Measurements from ENCODE around the gene REEP5. TPM values are rescaled to one million over a fixed set of nuclear protein-coding genes. Genes with fewer than 3 reads are reported as not detected.
A peak's percentile ranks its signal among the peaks of the same experiment; 100 is the strongest.

Gene REEP5
- total RNA-seq, 1 donor from 2014 or later: 17.1 TPM

- Histone ChIP-seq H3K9me3 (ENCODE audit: low read depth) (no peaks in the 10 kb centered on the region), H3K4me3 (no peak overlapping the region), H3K27ac (no peak overlapping the region), H3K9ac (no peak overlapping the region), H3K4me1 (no peaks in the 10 kb centered on the region), H3K27me3 (no peaks in the 10 kb centered on the region), H2AFZ (replicated peaks) (peak overlapping the region; percentile 78), H3K4me2 (peak overlapping the region; percentile 65), H4K20me1 (ENCODE audit: low read depth) (no peaks in the 10 kb centered on the region), H3F3A (ENCODE audit: low read depth) (peaks cover 8% of the 10 kb centered on the region), H3K79me2 (ENCODE audit: low read depth) (no peaks in the 10 kb centered on the region), H3K36me3 (no peaks in the 10 kb centered on the region)
- peak; percentile 72 for TF ChIP-seq CTCF (IDR thresholded peaks at IDR 0.05)
- TF ChIP-seq EZH2phosphoT487 (IDR thresholded peaks at IDR 0.05): no peak
- Mint-ChIP-seq H3K9me3 (no peaks in the 10 kb centered on the region), H3K27me3 (ENCODE audit: insufficient read depth, low read depth) (no peaks in the 10 kb centered on the region), H3K27ac (peak overlapping the region; percentile 31), H3K4me3 (no peak overlapping the region), H3K36me3 (no peaks in the 10 kb centered on the region), H3K4me1 (peaks cover 6% of the 10 kb centered on the region)
- peak; percentile 78 for DNase-seq (ENCODE audit: low spot score)
Observed at GRCh38 chr5:112848116-112848811, 73.8 kb downstream of the REEP5 start.

DNA sequence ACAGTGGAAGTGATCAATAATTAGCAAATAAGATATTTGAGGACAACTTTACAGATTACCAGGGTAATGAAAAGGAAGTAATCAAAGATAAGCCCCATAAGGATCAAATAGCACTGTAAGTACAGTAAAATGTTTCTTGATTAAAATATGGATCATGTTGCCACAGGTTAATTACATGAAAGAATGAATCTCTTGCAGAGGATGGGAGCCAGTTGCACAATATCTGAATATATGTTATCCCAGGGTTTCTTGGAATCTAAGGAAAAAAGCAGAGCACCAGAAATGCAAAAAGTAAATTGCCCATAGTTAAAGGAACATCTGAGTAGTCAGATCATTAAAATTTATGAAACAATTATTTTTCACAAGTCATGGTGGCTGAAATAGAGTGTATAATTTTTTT is 74.7 kb downstream of the REEP5 start:
- no peaks in the 10 kb centered on the region for H3K27me3 Mint-ChIP-seq (ENCODE audit: insufficient read depth, low read depth)
- peaks cover 8% of the 10 kb centered on the region for H3F3A ChIP-seq (ENCODE audit: low read depth)
- H3K9me3 Mint-ChIP-seq: no peaks in the 10 kb centered on the region
- DNase-seq (ENCODE audit: low spot score): no peak
- no peak overlapping the region for H3K4me3 ChIP-seq
- no peaks in the 10 kb centered on the region for H3K27me3 ChIP-seq
- no peak overlapping the region for H2AFZ ChIP-seq (replicated peaks)
- no peaks in the 10 kb centered on the region for H3K36me3 ChIP-seq
- H3K9ac ChIP-seq: no peak overlapping the region
- no peak overlapping the region for H3K4me3 Mint-ChIP-seq
- H3K27ac Mint-ChIP-seq: no peak overlapping the region
- H3K4me2 ChIP-seq: no peak overlapping the region
- peaks cover 5% of the 10 kb centered on the region for H3K36me3 Mint-ChIP-seq
- H3K4me1 Mint-ChIP-seq: peaks cover 6% of the 10 kb centered on the region
- H3K27ac ChIP-seq: no peak overlapping the region
- no peaks in the 10 kb centered on the region for H4K20me1 ChIP-seq (ENCODE audit: low read depth)
- H3K4me1 ChIP-seq: no peaks in the 10 kb centered on the region
- TF ChIP-seq EZH2phosphoT487 (IDR thresholded peaks at IDR 0.05): no peak
- no peak for TF ChIP-seq CTCF (IDR thresholded peaks at IDR 0.05)
- no peak for TF ChIP-seq EZH2 (IDR thresholded peaks at IDR 0.05)
- H3K79me2 ChIP-seq (ENCODE audit: low read depth): no peaks in the 10 kb centered on the region
- no peaks in the 10 kb centered on the region for H3K9me3 ChIP-seq (ENCODE audit: low read depth)

DNA sequence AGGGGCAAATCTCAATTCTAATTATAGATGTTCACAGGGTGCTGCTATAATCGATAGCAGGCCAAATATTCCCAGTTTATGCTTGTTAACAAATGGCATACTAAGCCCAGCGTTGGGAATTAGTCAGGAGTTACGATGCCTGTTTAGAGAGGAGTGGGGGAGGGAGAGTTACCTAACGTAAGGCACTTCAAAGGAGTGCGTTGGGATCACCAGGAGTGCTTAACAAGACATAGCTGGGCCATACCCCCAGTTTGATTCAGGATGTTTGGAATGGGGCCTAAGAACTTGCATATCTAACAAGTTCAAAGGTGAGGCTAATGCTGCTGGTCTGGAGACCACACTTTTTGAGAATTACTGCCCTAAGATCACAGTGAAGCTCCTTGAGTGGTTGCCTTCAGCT is 75.5 kb downstream of the REEP5 start:
- Mint-ChIP-seq H3K36me3 (peaks cover 11% of the 10 kb centered on the region), H3K4me3 (no peak overlapping the region), H3K4me1 (peaks cover 6% of the 10 kb centered on the region), H3K9me3 (no peaks in the 10 kb centered on the region), H3K27me3 (ENCODE audit: insufficient read depth, low read depth) (no peaks in the 10 kb centered on the region), H3K27ac (no peak overlapping the region)
- Histone ChIP-seq H3K27ac (no peak overlapping the region), H3K9ac (no peak overlapping the region), H3F3A (ENCODE audit: low read depth) (peaks cover 8% of the 10 kb centered on the region), H3K36me3 (no peaks in the 10 kb centered on the region), H4K20me1 (ENCODE audit: low read depth) (no peaks in the 10 kb centered on the region), H3K79me2 (ENCODE audit: low read depth) (no peaks in the 10 kb centered on the region), H3K4me1 (no peaks in the 10 kb centered on the region), H3K4me3 (no peak overlapping the region), H3K27me3 (no peaks in the 10 kb centered on the region), H2AFZ (replicated peaks) (no peak overlapping the region), H3K4me2 (no peak overlapping the region), H3K9me3 (ENCODE audit: low read depth) (no peaks in the 10 kb centered on the region)
- TF ChIP-seq EZH2 (IDR thresholded peaks at IDR 0.05): no peak
- no peak for TF ChIP-seq EZH2phosphoT487 (IDR thresholded peaks at IDR 0.05)
- TF ChIP-seq CTCF (IDR thresholded peaks at IDR 0.05): no peak
- no peak for DNase-seq (ENCODE audit: low spot score)

All from neural progenitor cell (in vitro differentiated cells).